ENCODE results near the gene PI4KA. TPM values are rescaled to one million over a fixed set of nuclear protein-coding genes. Genes with fewer than 3 reads are reported as not detected.
"Not testable (repeated sequence)": the region's sequence is repeated elsewhere in the genome, so short reads cannot be mapped to it uniquely, and the experiment has no call there.

Gene PI4KA
- total RNA-seq, 1 experiment from 2014 or later, result 65.8 TPM

GRCh38 chr22:20717981-20718380 is 140.6 kb downstream of the PI4KA start:
- H3K79me2 ChIP-seq (ENCODE audit: insufficient read depth, low read length); H4K20me1 ChIP-seq (ENCODE audit: control insufficient read depth, insufficient read depth, insufficient read length); H3K9me3 Mint-ChIP-seq; H2BK12ac ChIP-seq (ENCODE audit: insufficient read length, low read depth, low read length); H3K27ac Mint-ChIP-seq; H3K27me3 Mint-ChIP-seq (ENCODE audit: low read depth); H2AK5ac ChIP-seq (ENCODE audit: insufficient read length, low read length); H3K27ac ChIP-seq (ENCODE audit: insufficient read length, low read depth, low read length); H2BK20ac ChIP-seq (ENCODE audit: low read depth, low read length, poor library complexity, severe bottlenecking); H3K23ac ChIP-seq (ENCODE audit: insufficient read length, low read depth, low read length); H3K18ac ChIP-seq (ENCODE audit: insufficient read length, low read depth, low read length); H4K8ac ChIP-seq (replicated peaks; ENCODE audit: insufficient read length, low read depth, low read length); H3K4ac ChIP-seq (ENCODE audit: low read depth, low read length); H3K4me3 Mint-ChIP-seq; H3T11ph ChIP-seq (ENCODE audit: low read length); H4K91ac ChIP-seq (ENCODE audit: insufficient read length, low read depth, low read length); H3K14ac ChIP-seq (ENCODE audit: insufficient read depth, low read length); H2AFZ ChIP-seq (ENCODE audit: low read length); H3K56ac ChIP-seq (ENCODE audit: insufficient read length, low read depth, low read length); H3K4me2 ChIP-seq (ENCODE audit: insufficient read depth, insufficient read length, low read length); H3K9ac ChIP-seq (ENCODE audit: extremely low read depth, insufficient read length, low read length); H2BK5ac ChIP-seq (ENCODE audit: insufficient read length, low read length); H3K9me3 ChIP-seq (ENCODE audit: control insufficient read depth, low read depth, low read length); H3K27me3 ChIP-seq (ENCODE audit: insufficient read depth, low read length); H3K23me2 ChIP-seq (ENCODE audit: insufficient read length, low read depth, low read length, poor library complexity, severe bottlenecking); H2BK120ac ChIP-seq (ENCODE audit: low read depth, low read length, poor library complexity, severe bottlenecking); H3K4me1 ChIP-seq (ENCODE audit: insufficient read depth, low read length); H4K5ac ChIP-seq (ENCODE audit: insufficient read length, low read depth, low read length); H3K4me1 Mint-ChIP-seq; H2BK15ac ChIP-seq (ENCODE audit: low read depth, low read length); DNase-seq; H3K79me1 ChIP-seq (ENCODE audit: insufficient read depth, low read depth, low read length, poor library complexity, severe bottlenecking): not testable (repeated sequence)
- H3K36me3 Mint-ChIP-seq (ENCODE audit: insufficient read depth in 1 of 3, low read depth in 3 of 3), result peaks cover 4 to 13% (median 5%) of the 10 kb centered on the region in 3 experiments; a peak in 6 of 7 replicates
- whole genome bisulfite sequencing (ENCODE audit: extremely low coverage, insufficient read length, low lambda C conversion rate), result no CpG with 5 or more reads among the region's 7 CpGs

DNA sequence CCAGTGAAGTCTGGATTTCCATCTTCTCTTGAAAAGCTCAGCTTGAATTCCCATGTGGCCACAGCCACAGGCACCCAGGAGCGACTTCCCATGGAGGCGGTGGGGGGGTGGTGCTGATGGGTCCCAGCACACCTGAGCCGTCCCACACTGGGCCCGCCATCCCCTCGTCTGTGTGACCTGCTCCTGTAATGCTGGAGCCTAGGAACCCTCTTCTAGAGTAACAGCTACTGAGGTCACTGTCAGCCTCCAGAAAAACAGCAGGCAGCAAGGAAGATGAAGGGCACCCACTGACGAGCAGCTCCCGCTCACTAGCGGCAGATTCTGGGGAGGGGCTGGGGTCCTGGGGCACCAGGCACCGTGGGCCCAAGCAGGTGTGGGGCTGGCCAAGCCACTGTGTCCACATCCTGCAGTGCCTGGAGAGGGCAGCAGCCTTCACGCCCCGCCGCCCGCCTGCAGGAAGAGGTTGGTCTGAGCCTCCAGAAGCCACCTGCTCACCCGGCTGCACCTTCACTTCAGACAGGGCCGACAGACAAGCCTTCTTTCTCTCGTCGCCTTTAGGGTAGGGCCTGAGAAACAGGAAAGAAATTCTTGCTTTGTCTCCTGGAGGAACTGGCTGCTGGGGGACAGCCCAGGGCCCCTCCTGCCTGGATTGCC is 141.3 kb downstream of the PI4KA start:
- H4K20me1 ChIP-seq (ENCODE audit: control insufficient read depth, insufficient read depth, insufficient read length); H3K79me1 ChIP-seq (ENCODE audit: insufficient read depth, low read depth, low read length, poor library complexity, severe bottlenecking); H4K8ac ChIP-seq (replicated peaks; ENCODE audit: insufficient read length, low read depth, low read length); H4K5ac ChIP-seq (ENCODE audit: insufficient read length, low read depth, low read length); H3K56ac ChIP-seq (ENCODE audit: insufficient read length, low read depth, low read length); H2AFZ ChIP-seq (ENCODE audit: low read length); H3K23me2 ChIP-seq (ENCODE audit: insufficient read length, low read depth, low read length, poor library complexity, severe bottlenecking); H2BK5ac ChIP-seq (ENCODE audit: insufficient read length, low read length); H3K4me1 Mint-ChIP-seq; H3K18ac ChIP-seq (ENCODE audit: insufficient read length, low read depth, low read length); H2BK12ac ChIP-seq (ENCODE audit: insufficient read length, low read depth, low read length); H3K14ac ChIP-seq (ENCODE audit: insufficient read depth, low read length); H3K9me3 ChIP-seq (ENCODE audit: control insufficient read depth, low read depth, low read length); H2BK20ac ChIP-seq (ENCODE audit: low read depth, low read length, poor library complexity, severe bottlenecking); H3K4me3 Mint-ChIP-seq; H3K4ac ChIP-seq (ENCODE audit: low read depth, low read length); DNase-seq; H3K23ac ChIP-seq (ENCODE audit: insufficient read length, low read depth, low read length); H3K27me3 ChIP-seq (ENCODE audit: insufficient read depth, low read length); H3K27me3 Mint-ChIP-seq (ENCODE audit: low read depth); H3K4me2 ChIP-seq (ENCODE audit: insufficient read depth, insufficient read length, low read length); H3K27ac ChIP-seq (ENCODE audit: insufficient read length, low read depth, low read length); H2BK120ac ChIP-seq (ENCODE audit: low read depth, low read length, poor library complexity, severe bottlenecking); H3T11ph ChIP-seq (ENCODE audit: low read length); H3K9ac ChIP-seq (ENCODE audit: extremely low read depth, insufficient read length, low read length); H2BK15ac ChIP-seq (ENCODE audit: low read depth, low read length); H3K4me1 ChIP-seq (ENCODE audit: insufficient read depth, low read length); H3K79me2 ChIP-seq (ENCODE audit: insufficient read depth, low read length); H2AK5ac ChIP-seq (ENCODE audit: insufficient read length, low read length); H4K91ac ChIP-seq (ENCODE audit: insufficient read length, low read depth, low read length); H3K9me3 Mint-ChIP-seq: not testable (repeated sequence)
- WGBS (ENCODE audit: extremely low coverage, insufficient read length, low lambda C conversion rate), result no CpG with 5 or more reads among the region's 17 CpGs
- H3K27ac Mint-ChIP-seq, result peak overlapping the region in 1 of 3 experiments; percentile 62; a peak in 1 of 7 replicates
- peaks cover 4 to 13% (median 5%) of the 10 kb centered on the region in 3 experiments; a peak in 6 of 7 replicates for H3K36me3 Mint-ChIP-seq (ENCODE audit: insufficient read depth in 1 of 3, low read depth in 3 of 3)
